GM12874 (cell line): Measurements from ENCODE around the gene NDUFC2.

ENCODE experiments used
- TF ChIP-seq, protein P1 (sequence below): IDR thresholded peaks from 2 replicates; pipeline ENCODE4 v1.5.1; 2011; ENCODE audit warnings: low read depth, mild to moderate bottlenecking, control low read depth, low read length, moderate library complexity; ENCODE audit not compliant: insufficient read depth

NDUFC2 gene

DNA sequence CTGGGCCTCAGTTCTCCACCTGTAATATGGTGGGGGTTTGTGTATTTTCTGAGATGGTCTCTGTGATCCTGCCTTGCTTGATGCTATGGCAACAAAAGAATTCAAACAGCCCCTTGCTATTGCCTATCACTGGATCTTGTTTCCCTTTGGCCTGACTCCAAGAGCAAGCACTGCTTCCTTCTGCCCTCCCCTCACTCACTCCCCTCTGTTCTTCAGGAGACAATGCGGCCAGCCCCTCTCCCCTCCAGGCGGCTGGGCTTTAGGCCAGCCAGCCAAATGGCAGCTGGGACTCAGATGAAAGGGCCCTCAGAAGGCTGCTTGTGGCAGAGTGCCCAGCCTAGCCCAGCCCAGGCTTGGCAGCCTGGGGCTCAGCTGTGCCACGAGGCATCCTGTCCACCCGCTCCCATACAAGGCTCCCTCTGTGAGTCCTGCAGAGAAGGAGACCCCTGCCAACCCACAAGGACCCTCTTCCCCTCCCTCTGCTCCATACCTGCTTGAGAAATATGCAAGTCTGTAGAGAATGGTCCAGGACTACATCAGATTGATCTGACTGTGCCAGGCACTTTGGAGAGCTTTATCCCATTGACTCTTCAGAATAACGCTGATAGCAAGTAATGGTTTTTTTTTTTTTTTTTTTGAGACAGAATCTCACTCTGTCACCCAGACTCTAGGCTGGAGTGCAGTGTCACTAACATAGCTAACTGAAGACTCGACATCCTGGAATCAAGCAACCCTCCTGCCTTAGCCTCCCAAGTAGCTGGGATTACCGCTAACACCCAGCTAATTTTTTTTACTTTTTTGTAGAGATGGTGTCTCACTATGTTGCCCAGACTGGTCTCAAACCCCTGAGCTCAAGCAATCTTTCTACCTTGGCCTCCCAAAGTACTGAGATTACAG, 49.0 kb downstream of the NDUFC2 start:
- TF ChIP-seq, protein P1, sequence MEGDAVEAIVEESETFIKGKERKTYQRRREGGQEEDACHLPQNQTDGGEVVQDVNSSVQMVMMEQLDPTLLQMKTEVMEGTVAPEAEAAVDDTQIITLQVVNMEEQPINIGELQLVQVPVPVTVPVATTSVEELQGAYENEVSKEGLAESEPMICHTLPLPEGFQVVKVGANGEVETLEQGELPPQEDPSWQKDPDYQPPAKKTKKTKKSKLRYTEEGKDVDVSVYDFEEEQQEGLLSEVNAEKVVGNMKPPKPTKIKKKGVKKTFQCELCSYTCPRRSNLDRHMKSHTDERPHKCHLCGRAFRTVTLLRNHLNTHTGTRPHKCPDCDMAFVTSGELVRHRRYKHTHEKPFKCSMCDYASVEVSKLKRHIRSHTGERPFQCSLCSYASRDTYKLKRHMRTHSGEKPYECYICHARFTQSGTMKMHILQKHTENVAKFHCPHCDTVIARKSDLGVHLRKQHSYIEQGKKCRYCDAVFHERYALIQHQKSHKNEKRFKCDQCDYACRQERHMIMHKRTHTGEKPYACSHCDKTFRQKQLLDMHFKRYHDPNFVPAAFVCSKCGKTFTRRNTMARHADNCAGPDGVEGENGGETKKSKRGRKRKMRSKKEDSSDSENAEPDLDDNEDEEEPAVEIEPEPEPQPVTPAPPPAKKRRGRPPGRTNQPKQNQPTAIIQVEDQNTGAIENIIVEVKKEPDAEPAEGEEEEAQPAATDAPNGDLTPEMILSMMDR, result no peak

DNA sequence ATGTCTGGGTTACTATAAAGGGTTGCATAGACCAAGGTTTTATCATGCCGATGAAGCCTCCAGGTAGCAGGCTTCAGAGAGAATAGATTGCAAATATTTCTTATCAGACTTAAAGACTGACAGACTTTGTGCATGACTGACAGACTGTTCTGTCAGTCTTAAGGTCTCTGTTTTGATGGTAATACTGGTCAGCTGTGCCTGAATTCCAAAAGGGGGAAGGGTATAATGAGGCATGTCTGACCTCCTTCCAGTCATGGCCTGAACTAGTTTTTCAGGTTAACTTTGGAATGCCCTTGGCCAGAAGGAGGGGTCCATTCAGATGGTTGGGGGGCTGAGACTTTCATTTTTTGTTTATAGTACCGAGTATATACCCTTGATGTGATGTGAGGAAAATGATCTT, 51.9 kb downstream of the NDUFC2 start:
- TF ChIP-seq, protein P1, result no peak

DNA sequence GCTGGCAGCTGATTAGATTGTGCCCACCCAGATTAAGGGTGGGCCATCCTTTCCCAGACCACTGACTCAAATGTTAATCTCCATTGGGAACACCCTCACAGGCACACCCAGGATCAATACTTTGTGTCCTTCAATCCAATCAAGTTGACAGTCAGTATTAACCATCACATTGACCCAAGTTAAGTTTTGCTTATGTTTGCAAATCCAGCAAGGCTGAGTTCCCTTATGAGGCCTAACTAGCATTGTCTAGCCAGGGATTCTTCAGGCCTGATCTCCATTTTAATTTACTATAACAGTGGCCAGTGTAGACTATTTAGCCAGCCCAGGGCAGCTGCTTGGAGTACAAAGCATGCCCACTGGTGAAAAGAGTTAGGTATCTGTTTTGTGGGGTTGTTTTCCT, 54.3 kb downstream of the NDUFC2 start:
- TF ChIP-seq, protein P1, result no peak

DNA sequence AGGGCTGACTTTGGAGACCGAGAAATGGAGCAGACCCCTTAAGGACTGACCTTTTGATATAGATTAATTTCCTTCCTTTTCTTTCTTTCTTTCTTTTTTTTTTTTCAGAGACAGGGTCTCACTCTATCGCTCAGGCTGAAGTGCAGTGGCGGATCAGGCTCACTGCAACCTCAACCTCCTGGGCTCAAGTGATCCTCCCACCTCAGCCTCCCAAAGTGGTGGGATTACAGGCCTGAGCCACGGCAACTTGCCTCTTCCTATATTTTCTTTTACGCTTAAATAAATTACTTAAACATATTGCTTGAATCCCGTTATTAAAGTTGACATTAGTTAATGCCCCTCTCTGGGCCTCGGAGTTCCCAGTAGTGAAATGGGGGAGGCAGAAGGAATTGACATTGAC, 56.2 kb downstream of the NDUFC2 start:
- TF ChIP-seq, protein P1, result no peak

DNA sequence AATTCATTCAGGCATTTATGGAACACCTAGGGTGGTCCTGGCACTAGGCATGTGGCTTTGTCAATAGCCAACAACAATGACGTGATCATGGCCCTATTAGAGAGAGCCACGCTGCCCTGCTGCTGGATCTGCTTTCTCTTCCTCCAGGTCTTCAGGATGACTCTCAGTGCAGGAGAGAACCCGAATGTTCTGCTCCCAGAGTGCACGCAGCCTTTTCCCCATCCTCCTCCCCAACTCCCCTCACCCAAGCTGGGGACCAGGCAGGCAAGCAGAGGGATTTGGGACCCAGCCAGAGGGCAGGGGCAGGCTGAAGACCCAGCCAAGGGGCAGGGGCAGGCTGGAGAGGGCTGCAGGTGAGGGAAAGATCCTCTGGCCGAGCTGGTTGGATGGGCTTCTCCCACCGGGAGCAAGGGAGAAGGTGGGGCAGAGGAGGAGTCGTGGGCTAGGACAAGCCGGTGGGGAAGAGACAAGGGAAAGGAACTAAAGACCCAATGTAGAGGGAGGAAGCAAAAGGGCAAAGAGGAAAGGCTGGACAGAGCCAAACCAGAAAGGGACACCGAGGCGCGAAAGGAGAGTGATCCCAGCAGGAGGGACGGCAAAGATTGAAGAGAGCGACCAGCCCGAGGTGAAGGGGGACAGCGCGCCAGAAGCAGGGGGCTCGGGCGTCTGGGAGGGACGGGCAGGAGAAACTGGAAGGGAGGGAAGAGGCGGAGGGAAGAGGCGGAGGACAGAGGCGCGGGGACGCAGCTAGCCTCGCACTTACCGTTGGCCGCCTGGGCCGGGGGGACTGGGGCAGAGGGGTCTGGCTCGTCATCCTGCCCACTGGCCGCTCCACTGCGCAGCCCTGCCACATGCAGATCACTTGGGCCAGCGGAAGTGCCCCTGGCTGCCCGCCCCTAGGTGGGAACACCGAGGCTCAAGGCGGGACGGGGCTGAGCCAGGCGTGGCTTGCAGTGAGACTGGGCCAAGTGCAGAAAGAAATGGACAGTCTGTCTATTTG, 57.0 kb downstream of the NDUFC2 start, which contains the start of gene KCTD14:
KCTD14 (minus strand) TSS at position 880 of the 1,000 bp plus-strand sequence; CDS start at position 853, 27 bp downstream.
- TF ChIP-seq, protein P1, result no peak

DNA sequence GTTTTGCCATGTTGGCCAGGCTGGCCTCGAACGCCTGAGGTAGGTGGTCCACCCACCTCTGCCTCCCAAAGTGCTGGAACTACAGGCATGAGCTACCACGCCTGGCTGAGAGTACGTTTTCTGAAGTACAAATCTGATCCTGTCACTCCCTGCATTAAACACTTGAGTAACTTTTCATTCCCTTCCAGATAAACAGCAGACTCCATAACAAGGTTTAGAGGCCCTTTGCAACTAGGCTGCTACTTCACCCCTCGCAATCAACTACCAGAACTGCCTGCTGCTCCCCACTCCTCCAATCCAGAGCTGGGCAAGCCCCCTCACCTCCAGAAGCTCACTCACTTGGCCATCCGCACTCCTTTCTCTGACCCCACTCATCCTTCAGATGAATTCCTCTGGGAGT, 58.1 kb downstream of the NDUFC2 start:
- TF ChIP-seq, protein P1, result no peak

DNA sequence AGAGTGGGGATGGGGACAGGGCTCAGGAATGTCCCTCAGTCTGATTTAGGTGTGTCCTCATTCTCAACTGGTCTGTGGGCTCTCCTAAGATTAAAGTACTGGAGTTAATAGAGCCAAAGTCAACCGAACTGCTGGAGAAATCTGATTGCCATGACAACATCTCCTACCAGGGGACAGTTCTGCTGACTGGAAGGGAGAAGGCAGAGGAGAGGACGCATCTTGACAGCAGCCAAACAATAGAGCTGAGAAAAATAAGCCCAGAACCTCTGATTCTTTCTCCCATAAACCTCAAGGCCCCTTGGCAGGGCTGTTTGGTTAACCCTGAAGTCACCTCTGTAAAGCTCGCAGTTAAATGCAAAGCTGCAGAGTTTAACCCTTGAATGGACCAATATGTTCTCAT, 59.4 kb downstream of the NDUFC2 start:
- TF ChIP-seq, protein P1, result no peak
